Measurements from ENCODE around the gene LGALS7B. TPM values are rescaled to one million over a fixed set of nuclear protein-coding genes. Genes with fewer than 3 reads are reported as not detected.

The LGALS7B gene
- total and polyA plus RNA-seq, 10 of the 15 experiments (the other 5 are each of a cell fraction or from before 2014, with no cell fraction given): not detected

DNA sequence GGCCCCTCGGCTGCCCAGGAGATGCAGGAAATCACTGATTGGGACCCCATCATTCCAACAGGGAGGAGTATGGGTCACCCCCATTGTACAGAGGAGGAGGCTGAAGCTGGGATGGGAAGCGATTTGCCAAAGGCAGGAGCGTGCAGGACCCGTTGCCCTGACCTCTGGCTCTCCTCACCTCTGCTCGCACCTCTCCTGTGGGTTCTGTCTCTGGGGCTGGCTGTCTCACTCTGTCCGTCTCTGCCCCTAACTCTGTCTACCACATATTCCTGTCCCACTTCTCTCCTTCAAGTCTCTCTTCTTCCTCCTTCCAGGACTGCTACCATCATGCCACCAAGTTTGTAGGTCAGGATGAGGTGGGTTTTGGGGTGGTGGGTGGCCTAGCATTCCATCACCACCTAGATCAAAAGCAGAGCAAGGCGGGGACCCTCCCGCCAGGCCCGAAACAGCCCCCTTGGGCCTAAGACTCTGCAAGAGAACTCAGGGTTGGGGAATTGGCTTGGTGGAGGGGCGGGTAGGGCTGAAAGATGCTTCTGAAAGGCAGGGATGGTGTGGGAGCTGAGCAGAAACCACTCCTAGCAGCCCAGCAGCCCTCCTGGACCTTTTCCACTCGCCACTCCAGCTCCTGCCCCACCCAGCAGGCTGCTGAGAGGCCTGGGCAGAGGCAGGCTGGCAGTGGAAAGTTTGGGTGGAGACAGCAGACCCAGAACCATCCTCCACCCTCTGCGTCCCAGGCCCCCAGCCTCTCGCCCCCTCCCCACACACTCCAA, 14.6 kb upstream of the LGALS7B start (continued):
- TF ChIP-seq, protein P1, sequence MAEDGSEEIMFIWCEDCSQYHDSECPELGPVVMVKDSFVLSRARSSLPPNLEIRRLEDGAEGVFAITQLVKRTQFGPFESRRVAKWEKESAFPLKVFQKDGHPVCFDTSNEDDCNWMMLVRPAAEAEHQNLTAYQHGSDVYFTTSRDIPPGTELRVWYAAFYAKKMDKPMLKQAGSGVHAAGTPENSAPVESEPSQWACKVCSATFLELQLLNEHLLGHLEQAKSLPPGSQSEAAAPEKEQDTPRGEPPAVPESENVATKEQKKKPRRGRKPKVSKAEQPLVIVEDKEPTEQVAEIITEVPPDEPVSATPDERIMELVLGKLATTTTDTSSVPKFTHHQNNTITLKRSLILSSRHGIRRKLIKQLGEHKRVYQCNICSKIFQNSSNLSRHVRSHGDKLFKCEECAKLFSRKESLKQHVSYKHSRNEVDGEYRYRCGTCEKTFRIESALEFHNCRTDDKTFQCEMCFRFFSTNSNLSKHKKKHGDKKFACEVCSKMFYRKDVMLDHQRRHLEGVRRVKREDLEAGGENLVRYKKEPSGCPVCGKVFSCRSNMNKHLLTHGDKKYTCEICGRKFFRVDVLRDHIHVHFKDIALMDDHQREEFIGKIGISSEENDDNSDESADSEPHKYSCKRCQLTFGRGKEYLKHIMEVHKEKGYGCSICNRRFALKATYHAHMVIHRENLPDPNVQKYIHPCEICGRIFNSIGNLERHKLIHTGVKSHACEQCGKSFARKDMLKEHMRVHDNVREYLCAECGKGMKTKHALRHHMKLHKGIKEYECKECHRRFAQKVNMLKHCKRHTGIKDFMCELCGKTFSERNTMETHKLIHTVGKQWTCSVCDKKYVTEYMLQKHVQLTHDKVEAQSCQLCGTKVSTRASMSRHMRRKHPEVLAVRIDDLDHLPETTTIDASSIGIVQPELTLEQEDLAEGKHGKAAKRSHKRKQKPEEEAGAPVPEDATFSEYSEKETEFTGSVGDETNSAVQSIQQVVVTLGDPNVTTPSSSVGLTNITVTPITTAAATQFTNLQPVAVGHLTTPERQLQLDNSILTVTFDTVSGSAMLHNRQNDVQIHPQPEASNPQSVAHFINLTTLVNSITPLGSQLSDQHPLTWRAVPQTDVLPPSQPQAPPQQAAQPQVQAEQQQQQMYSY (CRISPR knock-in tag; IDR thresholded peaks at IDR 0.05): no peak
- TF ChIP-seq SP1 (IDR thresholded peaks at IDR 0.05; ENCODE audit: low read depth, low read length) (no peak), SIX5 (IDR thresholded peaks at IDR 0.05; ENCODE audit: low read depth, low read length, severe bottlenecking) (no peak)

GRCh38 chr19:38778733-38779132, 10.3 kb upstream of the LGALS7B start:
- Histone ChIP-seq H4K20me1 (ENCODE audit: control insufficient read depth, insufficient read depth) (no peaks in the 10 kb centered on the region), H3K4me2 (ENCODE audit: control insufficient read depth, insufficient read depth) (no peak overlapping the region), H3K9me3 (replicated peaks; ENCODE audit: control insufficient read depth, insufficient read depth, low read length) (no peaks in the 10 kb centered on the region), H3K4me3 (no peak overlapping the region), H3K36me3 (ENCODE audit: control insufficient read depth in 2 of 2, insufficient read depth in 2 of 2, low read length in 1 of 2) (no peaks in the 10 kb centered on the region), H2AFZ (ENCODE audit: control insufficient read depth, low read depth, low read length) (no peak overlapping the region), H3K9ac (ENCODE audit: control insufficient read depth, insufficient read depth, low read length) (no peak overlapping the region), H3K27me3 (replicated peaks in 1 of 2; ENCODE audit: control insufficient read depth in 2 of 2, insufficient read depth in 2 of 2, low read length in 1 of 2) (no peaks in the 10 kb centered on the region; a peak in 1 of 4 replicates), H3K27ac (ENCODE audit: control insufficient read depth, insufficient read depth) (no peak overlapping the region), H3K4me1 (ENCODE audit: control insufficient read depth, insufficient read depth, low read length) (no peaks in the 10 kb centered on the region), H3K79me2 (ENCODE audit: control insufficient read depth, insufficient read depth, low read length) (no peaks in the 10 kb centered on the region)
- FAIRE-seq (no peak), DNase-seq (ENCODE audit: low read depth, low spot score) (no peak), ATAC-seq (no peak)
- TF ChIP-seq TAF1 (IDR thresholded peaks at IDR 0.05; ENCODE audit: borderline replicate concordance, low read depth, low read length) (no peak), NKRF (conservative IDR thresholded peaks at IDR 0.05) (no peak), KDM1A (IDR thresholded peaks at IDR 0.05; ENCODE audit: borderline replicate concordance) (no peak), ZNF24 (IDR thresholded peaks at IDR 0.05) (no peak), IRF4 (IDR thresholded peaks at IDR 0.05; ENCODE audit: low read depth, low read length) (no peak), BHLHE40 (IDR thresholded peaks at IDR 0.05; ENCODE audit: borderline replicate concordance in 1 of 2, low read depth in 2 of 2, low read length in 1 of 2) (no peak)
- TF ChIP-seq, protein P2, sequence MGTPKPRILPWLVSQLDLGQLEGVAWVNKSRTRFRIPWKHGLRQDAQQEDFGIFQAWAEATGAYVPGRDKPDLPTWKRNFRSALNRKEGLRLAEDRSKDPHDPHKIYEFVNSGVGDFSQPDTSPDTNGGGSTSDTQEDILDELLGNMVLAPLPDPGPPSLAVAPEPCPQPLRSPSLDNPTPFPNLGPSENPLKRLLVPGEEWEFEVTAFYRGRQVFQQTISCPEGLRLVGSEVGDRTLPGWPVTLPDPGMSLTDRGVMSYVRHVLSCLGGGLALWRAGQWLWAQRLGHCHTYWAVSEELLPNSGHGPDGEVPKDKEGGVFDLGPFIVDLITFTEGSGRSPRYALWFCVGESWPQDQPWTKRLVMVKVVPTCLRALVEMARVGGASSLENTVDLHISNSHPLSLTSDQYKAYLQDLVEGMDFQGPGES (IDR thresholded peaks at IDR 0.05): no peak
- intact Hi-C loops (cut with micrococcal nuclease; ENCODE audit: unreplicated experiment) (no loop called here), in situ Hi-C loops (cut with MboI) (no loop called here)
- no TSS peak for BruUV-seq (replicated peaks)
- ChIA-PET RAD21 (ENCODE audit: unreplicated experiment) (no interaction called here), CTCF (interaction anchor here (1.4 kb wide), 1 partner anchor 151 kb away, joined by 3 read pairs; the partner anchor contains the start of genes MRPS12 and SARS2), POLR2A (interaction anchor here (0.5 kb wide), 1 partner anchor 602 kb away, joined by 4 read pairs; no protein-coding TSS in a partner anchor), SMC1A (ENCODE audit: uncharacterized antibody, unreplicated experiment) (no interaction called here)
- 49% methylated on average over 7 of the region's 7 CpGs for WGBS (ENCODE audit: insufficient coverage, insufficient replicate concordance, low lambda C conversion rate, missing lambda C conversion rate)

Data from GM12878 (cell line).